OCI-LY7 (cell line): Measurements from ENCODE around the gene BASP1.

Experiments used
- CTCF ChIP-seq: fragments of 200-600 bp; sonication (generic); conservative IDR thresholded peaks from 2 replicates; pipeline ENCODE4 v1.5.1; 2014; ENCODE audit warnings: mild to moderate bottlenecking, antibody characterized with exemption, low read length, moderate library complexity, mixed read lengths
- EZH2phosphoT487 ChIP-seq: fragments of 200-600 bp; sonication (generic); IDR thresholded peaks from 2 replicates; pipeline ENCODE4 v1.6.1; 2018; ENCODE audit warnings: low read depth, borderline replicate concordance, mild to moderate bottlenecking, mixed run types, antibody characterized with exemption, low read length, moderate library complexity, mixed read lengths

GRCh38 chr5:17233488-17233887 is 16.1 kb downstream of the BASP1 start:
- no peak for TF ChIP-seq CTCF
- no peak for TF ChIP-seq EZH2phosphoT487
